GM19468 (cell line): ENCODE results near the gene THSD4.

Experiments
- ATAC-seq: cut with Tn5 transposase; IDR thresholded peaks from one replicate; pipeline ENCODE4 v1.9.1; 2021; ENCODE audit warnings: mild to moderate bottlenecking, moderate library complexity, moderate number of reproducible peaks; ENCODE audit not compliant: unreplicated experiment; ENCODE audit errors: extremely low read depth

The THSD4 gene

DNA sequence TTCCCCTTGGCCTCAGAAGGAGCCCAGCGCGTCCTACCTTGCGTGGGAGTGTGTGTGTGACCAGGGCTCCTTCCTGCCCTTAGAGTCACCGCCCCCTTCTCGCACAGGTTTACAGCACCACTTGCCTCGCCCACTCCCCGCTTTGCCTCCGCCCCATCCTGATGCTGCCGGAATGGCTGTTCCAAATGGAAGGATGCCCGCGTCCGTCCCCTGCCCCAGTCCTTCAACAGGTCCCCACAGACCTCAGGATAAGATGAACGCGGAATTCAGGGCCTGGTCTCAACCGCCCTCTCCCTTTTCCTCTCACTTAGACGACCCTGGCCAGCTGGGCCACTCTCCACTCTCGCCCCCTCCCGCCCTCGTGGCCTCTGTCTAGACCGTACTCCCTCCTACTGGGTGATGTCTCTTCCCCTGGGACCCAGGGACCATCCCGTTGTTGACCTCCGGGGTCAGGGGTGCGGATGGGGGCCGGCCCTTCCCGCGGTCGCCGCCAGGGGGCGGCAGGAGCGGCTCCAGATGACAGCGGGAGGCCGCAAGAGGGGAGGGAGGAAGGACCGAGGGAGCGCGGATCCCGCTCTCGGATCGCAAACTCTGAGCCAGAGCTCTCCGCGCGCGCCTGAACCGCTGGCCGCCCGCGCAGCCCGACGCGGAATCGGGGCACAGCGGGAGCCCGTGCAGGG lies at the start of gene THSD4:
TSS of gene THSD4 (plus strand) at position 585 of the 680 bp plus-strand sequence.
- ATAC-seq: no peak

GRCh38 chr15:71066983-71067382 lies 48.3 kb upstream of the THSD4 start:
- no peak for ATAC-seq

- ATAC-seq: no peak
These were observed 45.6 kb upstream of the THSD4 start for GRCh38 chr15:71069693-71070092.

DNA sequence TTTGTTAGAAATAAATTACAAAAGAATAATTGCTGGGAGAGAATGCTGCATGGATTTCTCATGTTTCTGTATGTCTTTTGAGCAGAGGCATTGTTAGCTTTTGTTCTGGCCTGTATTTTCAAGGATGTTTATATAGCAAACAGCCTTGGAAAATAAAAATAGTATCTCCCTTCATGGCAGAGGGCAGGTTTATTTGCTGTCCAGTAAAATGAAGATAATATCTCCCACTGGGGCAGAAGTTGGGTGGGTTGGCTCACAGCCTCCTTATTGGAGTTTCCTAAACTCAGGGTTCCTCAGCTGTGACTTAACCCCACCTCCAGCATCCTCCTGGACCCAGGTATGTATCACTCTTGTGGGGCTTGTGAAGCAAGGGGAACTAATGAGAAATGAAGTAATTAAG lies 43.7 kb upstream of the THSD4 start:
- no peak for ATAC-seq

DNA sequence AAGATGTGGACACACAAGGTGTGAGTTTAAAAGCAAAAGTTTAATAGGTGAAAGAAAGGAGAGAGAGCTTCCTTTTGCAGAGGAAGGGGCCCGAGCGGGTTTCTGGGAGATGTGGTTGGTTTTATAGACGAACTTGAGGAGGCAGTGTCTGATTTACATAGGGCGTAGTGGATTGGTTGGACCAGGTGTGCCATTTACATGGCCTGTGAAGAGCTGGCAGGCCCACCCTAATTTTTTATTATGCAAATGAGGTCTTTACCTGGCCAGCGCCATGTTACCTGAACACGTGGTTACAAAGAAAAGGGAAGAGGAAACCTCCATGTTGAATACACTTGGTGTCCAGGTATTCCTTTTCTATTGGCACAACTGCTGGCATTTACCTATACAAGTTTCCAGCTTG lies 42.8 kb upstream of the THSD4 start:
- no peak for ATAC-seq

GRCh38 chr15:71078506-71079207 lies 36.6 kb upstream of the THSD4 start:
- no peak for ATAC-seq

DNA sequence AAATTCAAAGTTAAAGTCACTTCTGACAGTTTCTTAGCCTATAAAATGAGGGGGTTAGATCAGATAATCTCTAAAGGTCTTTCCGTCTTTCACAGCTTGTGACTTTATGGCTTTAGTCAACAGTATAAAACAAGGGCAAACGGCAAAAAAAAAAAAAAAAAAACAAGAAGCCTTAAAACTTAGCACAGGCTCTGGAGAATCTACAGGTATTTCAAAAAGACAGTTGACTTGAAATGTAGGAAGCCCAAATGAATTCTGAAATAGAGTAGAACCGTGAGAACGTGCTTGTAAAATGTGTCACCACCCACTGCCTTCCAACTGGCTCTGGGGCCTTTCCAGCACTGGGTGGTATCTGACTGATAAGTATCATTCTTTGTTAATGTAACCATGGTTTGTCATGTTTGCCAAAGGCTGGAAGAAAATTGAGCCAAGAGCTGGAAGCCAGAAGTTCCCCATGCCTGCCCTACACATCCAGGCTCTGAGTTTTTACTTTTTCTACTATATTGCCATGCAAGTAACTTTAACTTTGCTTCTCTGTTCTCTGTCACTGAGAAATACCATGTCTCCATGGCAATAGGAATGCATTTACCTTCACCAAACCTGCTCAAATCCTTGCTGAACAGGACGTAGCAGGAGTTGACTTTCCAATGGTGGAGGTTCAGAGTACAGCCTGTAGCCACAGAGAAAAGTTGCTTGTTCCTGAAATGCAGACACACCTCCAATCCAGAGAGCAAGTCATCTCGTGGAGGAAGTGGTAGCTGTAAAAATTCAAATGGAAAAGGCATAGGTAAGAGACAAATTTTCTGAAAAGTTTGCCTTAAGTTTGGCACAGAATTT lies 35.8 kb upstream of the THSD4 start:
- no peak for ATAC-seq

DNA sequence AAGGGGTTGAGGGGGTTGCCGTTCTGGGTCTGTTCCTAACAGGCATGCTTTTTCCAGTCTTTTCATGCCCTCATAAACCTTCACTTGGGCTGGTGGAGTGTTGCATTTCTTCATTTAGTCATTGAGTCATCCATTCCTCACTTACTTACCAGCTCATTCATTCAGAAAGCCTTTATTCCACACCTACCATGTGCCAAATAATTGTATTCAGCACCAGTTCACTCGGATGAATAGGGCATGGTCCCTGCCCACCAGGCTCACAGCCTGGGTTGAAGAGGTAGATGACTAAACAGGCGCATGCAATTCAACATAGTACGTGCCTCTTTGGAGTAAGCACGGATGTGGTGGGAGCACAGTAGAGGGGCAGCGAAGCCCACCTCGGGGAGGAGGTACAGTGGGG lies 35.1 kb upstream of the THSD4 start:
- no peak for ATAC-seq

DNA sequence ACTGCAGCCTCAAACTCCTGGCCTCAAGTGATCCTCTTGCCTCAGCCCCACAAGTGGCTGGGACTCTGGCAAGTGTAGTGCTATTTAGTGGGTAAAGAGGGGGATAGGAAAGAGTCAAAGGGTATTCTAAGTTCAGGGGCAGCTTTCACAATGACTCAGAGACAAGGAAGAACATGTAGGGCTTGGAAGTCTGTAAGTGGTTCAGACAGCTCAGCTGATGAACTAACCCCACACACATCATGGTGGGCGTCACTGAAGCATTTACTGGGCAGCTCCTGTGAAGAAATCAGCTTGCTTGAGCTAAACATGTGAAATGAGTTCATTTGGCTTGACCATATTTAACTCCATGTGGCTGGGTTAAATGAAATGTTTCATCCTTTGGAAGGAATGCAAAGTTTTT lies 34.6 kb upstream of the THSD4 start:
- ATAC-seq: no peak

GRCh38 chr15:71082803-71083202 lies 32.5 kb upstream of the THSD4 start:
- no peak for ATAC-seq

DNA sequence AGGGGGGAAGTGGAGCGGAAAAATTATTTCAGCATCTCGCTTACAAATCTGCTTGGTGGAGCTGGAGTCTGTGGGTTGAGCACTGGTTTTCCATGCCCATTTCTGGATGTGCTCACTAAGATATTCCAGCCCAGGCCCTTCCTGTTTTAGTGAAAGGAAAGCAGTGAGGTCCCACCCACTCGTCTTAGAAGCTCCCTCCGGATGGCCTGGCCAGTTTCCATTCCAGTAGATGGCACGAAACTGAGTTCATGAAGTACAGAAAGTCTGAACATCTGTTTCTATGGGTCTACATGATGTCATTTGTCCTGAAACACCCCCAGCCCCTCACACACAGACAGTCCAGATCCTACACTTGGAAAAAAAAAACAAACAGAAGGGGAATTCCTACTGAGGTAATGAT lies 31.9 kb upstream of the THSD4 start:
- no peak for ATAC-seq

GRCh38 chr15:71084264-71084663 lies 31.0 kb upstream of the THSD4 start:
- no peak for ATAC-seq

DNA sequence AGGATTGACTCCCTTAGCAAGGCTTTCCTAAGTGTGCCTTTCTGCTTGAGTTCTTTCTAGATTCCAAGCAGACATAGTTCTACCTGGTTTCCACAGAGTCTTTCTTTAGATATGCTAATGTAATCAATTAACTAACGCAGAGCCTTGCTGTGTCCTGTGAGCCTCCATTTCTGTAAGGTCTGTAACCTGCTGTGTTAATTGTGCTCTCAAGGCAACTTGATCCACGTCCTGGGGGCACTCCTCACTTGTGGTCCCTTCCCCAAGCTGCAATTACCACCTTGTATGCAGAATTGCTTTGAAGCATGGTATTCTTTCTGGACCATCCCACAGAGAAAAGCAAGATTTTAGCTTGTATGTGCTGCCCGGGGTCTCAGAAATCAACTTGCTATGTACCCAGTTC lies 29.5 kb upstream of the THSD4 start:
- no peak for ATAC-seq

- no peak for ATAC-seq
These were observed 27.1 kb upstream of the THSD4 start for GRCh38 chr15:71088155-71088554.

GRCh38 chr15:71088683-71089082 lies 26.6 kb upstream of the THSD4 start:
- ATAC-seq: no peak

DNA sequence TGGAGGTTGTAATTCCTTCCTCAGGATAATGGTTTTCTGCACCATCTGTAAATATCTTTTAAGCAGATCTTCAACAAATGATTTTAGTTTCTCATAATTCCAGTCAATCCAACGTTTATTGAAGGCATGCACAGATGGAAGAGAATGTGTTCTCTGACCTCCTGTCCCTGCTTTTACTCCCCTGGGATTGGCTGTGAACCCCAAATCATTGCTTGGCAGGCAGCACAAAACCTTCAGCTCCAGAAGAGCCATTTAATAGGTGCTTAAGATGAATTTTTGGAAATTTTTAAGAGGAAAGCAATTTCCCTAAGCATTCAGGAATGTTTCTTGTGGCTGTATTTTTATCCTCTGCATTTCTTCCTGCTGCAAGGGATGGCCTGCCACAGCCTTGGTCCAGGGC lies 25.5 kb upstream of the THSD4 start:
- no peak for ATAC-seq

DNA sequence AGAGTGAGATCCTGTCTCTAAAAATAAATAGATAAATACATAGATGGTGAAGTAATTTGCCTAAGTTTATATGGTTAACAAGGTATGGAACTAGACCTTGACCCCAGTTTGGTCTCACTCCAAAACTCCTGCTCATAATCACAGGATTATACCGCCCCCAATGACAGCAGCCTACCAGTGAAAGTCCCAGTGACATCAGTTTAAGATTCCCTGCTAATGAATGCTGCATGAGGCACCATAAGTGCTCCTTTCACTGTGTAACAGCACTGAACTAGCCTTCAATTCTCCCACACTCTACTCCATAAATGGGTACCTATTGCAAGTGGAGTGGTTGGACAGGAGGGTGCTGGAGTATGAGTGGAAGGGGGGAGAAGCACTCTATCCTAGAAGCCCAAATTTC lies 23.7 kb upstream of the THSD4 start:
- no peak for ATAC-seq

DNA sequence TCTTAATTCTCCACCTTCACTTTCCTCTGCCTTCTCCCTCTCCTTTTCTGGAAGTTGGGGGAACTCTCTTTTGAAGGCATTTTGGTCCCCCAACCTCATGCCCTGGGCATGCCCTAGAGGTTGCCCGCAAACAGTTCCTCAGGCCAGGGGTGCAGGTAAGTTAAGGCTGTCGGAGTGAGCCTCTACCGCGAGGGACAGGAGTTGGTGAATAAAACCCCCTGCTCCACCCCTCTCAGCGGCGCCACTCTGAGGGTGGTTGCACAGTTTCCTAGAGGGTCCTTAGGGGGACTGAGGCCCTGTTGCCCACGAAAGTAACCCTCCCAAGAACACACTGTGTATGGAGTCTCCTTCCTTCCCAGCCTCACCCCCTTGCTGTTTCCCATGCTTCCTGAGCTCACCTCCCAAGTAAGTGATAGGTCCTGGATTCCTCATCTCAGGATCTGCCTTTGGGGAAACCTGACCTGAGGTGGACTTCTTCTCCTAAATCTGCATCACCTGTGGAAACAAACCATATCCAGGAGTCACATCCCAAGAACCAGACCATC lies 23.1 kb upstream of the THSD4 start:
- no peak for ATAC-seq

DNA sequence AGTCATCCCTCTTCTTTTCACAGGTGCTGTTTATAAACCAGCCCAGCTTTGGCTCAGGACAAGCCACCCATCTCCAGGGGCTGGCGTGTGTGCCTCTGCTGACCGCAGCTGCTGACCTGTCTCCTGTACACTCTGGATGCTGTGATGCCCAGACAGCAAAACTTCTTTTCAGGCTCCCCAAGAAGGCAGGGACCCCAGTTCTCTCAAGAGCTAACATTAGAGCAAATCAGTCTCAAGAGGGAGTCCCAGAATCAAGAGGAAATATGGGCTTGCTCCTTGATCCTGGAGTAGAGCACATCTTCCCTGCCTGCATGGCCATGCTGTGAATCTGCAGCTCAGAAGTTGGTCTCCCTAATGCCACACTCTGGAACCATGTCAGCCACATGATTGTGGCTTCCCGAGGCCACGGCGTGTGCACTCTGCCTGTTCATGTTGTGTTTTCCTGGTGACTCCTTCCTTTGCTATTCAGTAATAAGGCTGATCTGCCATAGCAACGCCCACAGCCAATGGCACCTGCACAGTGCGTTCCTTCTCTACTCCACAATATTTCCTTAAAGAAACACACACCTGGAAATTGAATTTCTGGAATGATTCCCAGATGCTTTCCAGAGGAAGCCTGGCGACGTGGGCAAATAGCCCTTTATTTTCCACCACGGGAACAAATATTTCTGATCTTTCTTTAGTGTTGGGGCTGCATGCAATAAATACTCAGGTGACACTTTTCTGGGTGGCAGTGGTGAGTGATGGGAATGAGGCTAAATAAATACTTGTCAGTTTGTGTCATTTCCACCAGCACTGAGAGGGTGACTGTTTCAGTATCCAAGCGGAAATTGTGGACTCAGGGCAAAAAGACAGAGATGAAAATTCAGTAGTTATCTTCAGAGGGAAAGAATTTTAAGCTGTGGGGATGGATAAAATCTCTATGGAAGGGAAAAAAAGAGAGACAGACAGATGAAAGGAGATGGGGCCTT lies 21.9 kb upstream of the THSD4 start:
- no peak for ATAC-seq

- no peak for ATAC-seq
These were observed 21.1 kb upstream of the THSD4 start for GRCh38 chr15:71094137-71094536.
